ENCODE results near the gene ENTPD2. TPM values are rescaled to one million over a fixed set of nuclear protein-coding genes. Genes with fewer than 3 reads are reported as not detected.

ENTPD2 gene
- total and polyA plus RNA-seq, 9 of the 15 experiments (the other 6 are each of a cell fraction or from before 2014, with no cell fraction given), result 0.04 to 0.60 (median 0.14) TPM; not detected in 4

GRCh38 chr9:137070906-137071275, 17.0 kb upstream of the ENTPD2 start (continued):
- TF ChIP-seq, protein P1, sequence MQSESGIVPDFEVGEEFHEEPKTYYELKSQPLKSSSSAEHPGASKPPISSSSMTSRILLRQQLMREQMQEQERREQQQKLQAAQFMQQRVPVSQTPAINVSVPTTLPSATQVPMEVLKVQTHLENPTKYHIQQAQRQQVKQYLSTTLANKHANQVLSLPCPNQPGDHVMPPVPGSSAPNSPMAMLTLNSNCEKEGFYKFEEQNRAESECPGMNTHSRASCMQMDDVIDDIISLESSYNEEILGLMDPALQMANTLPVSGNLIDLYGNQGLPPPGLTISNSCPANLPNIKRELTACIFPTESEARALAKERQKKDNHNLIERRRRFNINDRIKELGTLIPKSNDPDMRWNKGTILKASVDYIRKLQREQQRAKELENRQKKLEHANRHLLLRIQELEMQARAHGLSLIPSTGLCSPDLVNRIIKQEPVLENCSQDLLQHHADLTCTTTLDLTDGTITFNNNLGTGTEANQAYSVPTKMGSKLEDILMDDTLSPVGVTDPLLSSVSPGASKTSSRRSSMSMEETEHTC (IDR thresholded peaks at IDR 0.05), result no peak
- no peak for TF ChIP-seq ZNF785 (CRISPR knock-in tag; IDR thresholded peaks at IDR 0.05)
- peak; percentile 56; the same call in 1 of the 2 replicates for TF ChIP-seq TOE1 (IDR thresholded peaks at IDR 0.05; ENCODE audit: borderline replicate concordance)
- no peak for TF ChIP-seq TOE1 (CRISPR knock-in tag; IDR thresholded peaks at IDR 0.05; ENCODE audit: borderline replicate concordance, low read depth)
- TF ChIP-seq, protein P2, sequence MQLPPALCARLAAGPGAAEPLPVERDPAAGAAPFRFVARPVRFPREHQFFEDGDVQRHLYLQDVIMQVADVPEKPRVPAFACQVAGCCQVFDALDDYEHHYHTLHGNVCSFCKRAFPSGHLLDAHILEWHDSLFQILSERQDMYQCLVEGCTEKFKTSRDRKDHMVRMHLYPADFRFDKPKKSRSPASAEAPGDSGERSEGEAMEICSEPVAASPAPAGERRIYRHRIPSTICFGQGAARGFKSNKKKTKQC (CRISPR knock-in tag; IDR thresholded peaks at IDR 0.05), result no peak
- TF ChIP-seq CBX5 (IDR thresholded peaks at IDR 0.05; ENCODE audit: borderline replicate concordance, low read depth), result no peak
- TF ChIP-seq SNRNP70 (optimal IDR thresholded peaks at IDR 0.05; ENCODE audit: low read depth, low read length), result no peak
- no peak for TF ChIP-seq ADNP (tag; IDR thresholded peaks at IDR 0.05)
- TF ChIP-seq BCOR (IDR thresholded peaks at IDR 0.05), result no peak
- no peak for TF ChIP-seq ARID2 (IDR thresholded peaks at IDR 0.05)
- TF ChIP-seq MTF1 (CRISPR knock-in tag; IDR thresholded peaks at IDR 0.05; ENCODE audit: borderline replicate concordance), result no peak
- TF ChIP-seq HDAC3 (IDR thresholded peaks at IDR 0.05; ENCODE audit: borderline replicate concordance, partially characterized antibody), result no peak
- TF ChIP-seq, protein P3, sequence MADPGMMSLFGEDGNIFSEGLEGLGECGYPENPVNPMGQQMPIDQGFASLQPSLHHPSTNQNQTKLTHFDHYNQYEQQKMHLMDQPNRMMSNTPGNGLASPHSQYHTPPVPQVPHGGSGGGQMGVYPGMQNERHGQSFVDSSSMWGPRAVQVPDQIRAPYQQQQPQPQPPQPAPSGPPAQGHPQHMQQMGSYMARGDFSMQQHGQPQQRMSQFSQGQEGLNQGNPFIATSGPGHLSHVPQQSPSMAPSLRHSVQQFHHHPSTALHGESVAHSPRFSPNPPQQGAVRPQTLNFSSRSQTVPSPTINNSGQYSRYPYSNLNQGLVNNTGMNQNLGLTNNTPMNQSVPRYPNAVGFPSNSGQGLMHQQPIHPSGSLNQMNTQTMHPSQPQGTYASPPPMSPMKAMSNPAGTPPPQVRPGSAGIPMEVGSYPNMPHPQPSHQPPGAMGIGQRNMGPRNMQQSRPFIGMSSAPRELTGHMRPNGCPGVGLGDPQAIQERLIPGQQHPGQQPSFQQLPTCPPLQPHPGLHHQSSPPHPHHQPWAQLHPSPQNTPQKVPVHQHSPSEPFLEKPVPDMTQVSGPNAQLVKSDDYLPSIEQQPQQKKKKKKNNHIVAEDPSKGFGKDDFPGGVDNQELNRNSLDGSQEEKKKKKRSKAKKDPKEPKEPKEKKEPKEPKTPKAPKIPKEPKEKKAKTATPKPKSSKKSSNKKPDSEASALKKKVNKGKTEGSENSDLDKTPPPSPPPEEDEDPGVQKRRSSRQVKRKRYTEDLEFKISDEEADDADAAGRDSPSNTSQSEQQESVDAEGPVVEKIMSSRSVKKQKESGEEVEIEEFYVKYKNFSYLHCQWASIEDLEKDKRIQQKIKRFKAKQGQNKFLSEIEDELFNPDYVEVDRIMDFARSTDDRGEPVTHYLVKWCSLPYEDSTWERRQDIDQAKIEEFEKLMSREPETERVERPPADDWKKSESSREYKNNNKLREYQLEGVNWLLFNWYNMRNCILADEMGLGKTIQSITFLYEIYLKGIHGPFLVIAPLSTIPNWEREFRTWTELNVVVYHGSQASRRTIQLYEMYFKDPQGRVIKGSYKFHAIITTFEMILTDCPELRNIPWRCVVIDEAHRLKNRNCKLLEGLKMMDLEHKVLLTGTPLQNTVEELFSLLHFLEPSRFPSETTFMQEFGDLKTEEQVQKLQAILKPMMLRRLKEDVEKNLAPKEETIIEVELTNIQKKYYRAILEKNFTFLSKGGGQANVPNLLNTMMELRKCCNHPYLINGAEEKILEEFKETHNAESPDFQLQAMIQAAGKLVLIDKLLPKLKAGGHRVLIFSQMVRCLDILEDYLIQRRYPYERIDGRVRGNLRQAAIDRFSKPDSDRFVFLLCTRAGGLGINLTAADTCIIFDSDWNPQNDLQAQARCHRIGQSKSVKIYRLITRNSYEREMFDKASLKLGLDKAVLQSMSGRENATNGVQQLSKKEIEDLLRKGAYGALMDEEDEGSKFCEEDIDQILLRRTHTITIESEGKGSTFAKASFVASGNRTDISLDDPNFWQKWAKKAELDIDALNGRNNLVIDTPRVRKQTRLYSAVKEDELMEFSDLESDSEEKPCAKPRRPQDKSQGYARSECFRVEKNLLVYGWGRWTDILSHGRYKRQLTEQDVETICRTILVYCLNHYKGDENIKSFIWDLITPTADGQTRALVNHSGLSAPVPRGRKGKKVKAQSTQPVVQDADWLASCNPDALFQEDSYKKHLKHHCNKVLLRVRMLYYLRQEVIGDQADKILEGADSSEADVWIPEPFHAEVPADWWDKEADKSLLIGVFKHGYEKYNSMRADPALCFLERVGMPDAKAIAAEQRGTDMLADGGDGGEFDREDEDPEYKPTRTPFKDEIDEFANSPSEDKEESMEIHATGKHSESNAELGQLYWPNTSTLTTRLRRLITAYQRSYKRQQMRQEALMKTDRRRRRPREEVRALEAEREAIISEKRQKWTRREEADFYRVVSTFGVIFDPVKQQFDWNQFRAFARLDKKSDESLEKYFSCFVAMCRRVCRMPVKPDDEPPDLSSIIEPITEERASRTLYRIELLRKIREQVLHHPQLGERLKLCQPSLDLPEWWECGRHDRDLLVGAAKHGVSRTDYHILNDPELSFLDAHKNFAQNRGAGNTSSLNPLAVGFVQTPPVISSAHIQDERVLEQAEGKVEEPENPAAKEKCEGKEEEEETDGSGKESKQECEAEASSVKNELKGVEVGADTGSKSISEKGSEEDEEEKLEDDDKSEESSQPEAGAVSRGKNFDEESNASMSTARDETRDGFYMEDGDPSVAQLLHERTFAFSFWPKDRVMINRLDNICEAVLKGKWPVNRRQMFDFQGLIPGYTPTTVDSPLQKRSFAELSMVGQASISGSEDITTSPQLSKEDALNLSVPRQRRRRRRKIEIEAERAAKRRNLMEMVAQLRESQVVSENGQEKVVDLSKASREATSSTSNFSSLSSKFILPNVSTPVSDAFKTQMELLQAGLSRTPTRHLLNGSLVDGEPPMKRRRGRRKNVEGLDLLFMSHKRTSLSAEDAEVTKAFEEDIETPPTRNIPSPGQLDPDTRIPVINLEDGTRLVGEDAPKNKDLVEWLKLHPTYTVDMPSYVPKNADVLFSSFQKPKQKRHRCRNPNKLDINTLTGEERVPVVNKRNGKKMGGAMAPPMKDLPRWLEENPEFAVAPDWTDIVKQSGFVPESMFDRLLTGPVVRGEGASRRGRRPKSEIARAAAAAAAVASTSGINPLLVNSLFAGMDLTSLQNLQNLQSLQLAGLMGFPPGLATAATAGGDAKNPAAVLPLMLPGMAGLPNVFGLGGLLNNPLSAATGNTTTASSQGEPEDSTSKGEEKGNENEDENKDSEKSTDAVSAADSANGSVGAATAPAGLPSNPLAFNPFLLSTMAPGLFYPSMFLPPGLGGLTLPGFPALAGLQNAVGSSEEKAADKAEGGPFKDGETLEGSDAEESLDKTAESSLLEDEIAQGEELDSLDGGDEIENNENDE (IDR thresholded peaks at IDR 0.05; ENCODE audit: low read depth, low read length), result no peak
- peak; percentile 23 for TF ChIP-seq BRD9 (IDR thresholded peaks at IDR 0.05; ENCODE audit: low read depth, partially characterized antibody)
- TF ChIP-seq ZNF175 (CRISPR knock-in tag; IDR thresholded peaks at IDR 0.05; ENCODE audit: low read depth), result no peak

Measured in K562 (cell line).